ENCODE data around the gene HOXA3.

Gene HOXA3

DNA sequence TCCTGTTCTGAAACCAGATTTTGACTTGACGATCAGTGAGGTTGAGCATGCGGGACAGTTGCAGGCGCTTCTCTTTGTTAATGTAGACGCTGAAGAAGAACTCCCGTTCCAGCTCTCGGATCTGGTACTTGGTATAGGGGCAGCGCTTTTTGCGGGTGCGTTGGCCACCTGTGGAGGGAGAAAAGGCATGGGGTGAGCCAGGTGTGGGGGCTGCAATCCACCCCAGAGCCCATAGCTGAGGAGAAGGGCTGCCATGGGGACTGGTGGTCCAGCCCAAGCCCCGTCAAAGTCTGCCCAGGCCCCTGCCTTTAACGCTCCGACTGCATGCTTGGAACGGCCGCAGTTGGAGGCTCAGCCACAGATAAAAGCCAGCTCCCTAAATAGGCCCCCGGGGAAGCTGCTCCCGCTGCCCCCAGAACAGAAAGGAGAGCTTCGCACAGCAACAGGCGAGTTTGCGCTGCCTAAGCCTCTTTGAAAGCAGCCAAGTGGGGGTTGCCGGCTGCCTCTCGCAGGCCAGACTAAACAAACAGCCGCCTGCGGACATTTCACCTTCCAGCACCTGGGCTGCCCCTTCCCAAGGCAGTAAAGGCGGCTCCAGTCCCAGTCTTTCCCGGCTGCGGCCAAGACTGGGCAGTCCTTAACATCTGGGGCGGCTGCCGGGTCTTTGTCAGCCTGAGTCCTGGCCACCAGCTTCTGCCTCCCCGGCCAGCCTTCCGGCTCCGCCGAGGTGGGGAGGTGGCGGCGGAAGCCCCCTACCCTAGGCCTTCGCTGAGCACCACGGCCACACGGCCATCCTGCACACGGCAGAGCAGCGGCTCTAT lies 30.7 kb upstream of the HOXA3 start:
- H3K27ac ChIP-seq = peak overlapping the region; percentile 79
- TF ChIP-seq, protein P1, sequence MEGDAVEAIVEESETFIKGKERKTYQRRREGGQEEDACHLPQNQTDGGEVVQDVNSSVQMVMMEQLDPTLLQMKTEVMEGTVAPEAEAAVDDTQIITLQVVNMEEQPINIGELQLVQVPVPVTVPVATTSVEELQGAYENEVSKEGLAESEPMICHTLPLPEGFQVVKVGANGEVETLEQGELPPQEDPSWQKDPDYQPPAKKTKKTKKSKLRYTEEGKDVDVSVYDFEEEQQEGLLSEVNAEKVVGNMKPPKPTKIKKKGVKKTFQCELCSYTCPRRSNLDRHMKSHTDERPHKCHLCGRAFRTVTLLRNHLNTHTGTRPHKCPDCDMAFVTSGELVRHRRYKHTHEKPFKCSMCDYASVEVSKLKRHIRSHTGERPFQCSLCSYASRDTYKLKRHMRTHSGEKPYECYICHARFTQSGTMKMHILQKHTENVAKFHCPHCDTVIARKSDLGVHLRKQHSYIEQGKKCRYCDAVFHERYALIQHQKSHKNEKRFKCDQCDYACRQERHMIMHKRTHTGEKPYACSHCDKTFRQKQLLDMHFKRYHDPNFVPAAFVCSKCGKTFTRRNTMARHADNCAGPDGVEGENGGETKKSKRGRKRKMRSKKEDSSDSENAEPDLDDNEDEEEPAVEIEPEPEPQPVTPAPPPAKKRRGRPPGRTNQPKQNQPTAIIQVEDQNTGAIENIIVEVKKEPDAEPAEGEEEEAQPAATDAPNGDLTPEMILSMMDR (conservative IDR thresholded peaks at IDR 0.05) = no peak
- no peak for TF ChIP-seq ZFX (IDR thresholded peaks at IDR 0.05)

DNA sequence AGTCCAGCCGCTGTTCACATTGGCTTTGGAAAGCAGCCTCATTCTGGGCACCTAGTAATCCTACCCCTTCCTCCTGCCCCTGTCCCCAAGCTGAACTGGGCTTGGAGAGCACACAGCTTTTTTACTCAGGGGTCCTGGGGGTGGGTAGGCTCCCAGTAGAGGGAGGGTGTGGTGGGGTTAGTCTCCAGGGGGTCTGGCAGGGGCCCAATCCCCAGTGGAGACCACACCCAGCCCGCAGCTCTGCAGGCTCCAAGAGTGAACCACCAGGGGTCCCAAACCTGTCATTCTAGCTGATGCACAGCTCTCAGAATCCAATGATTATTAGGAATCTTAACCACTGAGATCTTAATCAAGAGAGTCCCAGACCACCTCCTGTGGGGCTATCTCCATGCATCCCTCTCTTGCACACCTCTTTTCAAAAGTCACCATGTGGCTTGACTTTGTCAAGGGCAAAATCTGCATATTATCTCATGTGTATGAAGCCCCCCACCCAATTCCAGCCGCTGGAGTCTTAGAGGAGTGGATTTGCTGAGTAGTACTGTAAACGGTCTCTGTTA lies 30.0 kb upstream of the HOXA3 start:
- no peak overlapping the region for H3K27ac ChIP-seq
- TF ChIP-seq ZFX (IDR thresholded peaks at IDR 0.05) = no peak
- TF ChIP-seq, protein P1 (conservative IDR thresholded peaks at IDR 0.05) = no peak

DNA sequence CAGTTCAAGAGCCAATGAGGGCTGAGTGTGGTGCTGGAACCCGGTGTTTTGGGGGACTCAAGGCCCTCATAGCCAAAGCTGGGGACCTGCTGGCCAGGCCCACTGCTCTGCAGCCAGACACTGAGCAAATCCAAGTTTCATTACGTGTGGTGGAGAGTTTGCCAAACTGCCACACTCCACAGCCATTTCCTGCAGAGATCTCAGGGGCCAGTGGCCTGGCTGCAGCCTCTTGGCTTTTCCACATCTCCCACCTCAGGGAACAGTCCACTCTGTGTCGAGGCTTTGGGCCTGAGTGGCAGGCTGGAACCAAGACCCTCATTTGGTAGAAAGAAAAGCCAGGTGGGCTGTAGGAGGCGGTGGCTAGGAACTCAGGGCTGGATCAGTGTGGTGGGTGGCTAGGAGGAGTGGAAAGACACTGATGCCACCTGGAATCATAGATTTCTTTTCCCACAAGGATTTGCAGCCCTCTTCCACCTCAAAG lies 29.5 kb upstream of the HOXA3 start:
- H3K27ac ChIP-seq = no peak overlapping the region
- TF ChIP-seq, protein P1 (conservative IDR thresholded peaks at IDR 0.05) = no peak

DNA sequence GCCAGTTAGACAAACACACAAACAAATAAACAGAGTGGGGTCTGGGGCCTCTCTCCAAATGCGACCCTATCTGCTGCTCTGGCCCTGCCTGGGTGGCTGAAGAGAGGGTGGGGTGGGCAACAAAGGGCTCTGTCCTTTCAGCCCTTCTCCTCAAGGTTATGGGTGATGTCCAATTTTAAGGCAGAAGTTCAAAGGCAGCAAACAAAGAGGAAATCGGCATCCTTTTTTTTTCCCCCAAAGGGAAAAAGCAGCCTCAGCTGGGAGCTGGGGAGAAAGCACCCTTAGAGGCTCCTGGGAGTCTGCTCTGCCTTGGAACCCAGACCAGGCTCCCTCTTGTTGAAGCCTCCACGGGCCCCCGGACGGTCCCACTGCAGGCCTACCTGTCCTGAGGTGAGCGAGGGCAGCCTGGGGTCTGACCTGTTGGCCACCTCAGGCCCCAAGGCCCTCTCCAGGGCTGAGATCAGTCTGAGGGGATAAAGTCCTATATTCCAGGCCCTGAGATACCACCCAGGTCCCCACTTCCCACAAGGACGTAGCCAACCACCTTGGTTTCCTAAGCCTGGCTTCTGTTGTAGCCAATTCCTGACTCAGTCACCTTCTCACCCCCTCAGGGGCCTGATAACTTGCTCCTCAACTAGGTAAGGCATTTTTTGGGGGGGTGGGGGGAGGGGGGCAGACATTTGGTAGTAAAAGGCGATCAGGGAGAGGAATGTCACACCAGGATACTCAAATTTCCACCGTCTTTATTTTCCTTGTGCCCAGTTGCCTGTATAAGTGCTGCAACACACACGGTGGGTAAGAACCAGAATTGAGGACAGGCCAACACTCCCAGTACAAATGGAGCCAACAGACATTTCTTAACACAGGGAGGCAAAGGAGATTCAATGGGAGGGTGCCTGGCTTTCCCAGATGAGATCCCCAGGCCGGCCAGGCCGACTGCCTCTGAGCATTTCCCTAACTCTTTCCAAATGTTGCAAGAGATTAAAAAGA lies 28.3 kb upstream of the HOXA3 start:
- TF ChIP-seq, protein P1 (conservative IDR thresholded peaks at IDR 0.05) = no peak
- no peak for TF ChIP-seq ZFX (IDR thresholded peaks at IDR 0.05)

DNA sequence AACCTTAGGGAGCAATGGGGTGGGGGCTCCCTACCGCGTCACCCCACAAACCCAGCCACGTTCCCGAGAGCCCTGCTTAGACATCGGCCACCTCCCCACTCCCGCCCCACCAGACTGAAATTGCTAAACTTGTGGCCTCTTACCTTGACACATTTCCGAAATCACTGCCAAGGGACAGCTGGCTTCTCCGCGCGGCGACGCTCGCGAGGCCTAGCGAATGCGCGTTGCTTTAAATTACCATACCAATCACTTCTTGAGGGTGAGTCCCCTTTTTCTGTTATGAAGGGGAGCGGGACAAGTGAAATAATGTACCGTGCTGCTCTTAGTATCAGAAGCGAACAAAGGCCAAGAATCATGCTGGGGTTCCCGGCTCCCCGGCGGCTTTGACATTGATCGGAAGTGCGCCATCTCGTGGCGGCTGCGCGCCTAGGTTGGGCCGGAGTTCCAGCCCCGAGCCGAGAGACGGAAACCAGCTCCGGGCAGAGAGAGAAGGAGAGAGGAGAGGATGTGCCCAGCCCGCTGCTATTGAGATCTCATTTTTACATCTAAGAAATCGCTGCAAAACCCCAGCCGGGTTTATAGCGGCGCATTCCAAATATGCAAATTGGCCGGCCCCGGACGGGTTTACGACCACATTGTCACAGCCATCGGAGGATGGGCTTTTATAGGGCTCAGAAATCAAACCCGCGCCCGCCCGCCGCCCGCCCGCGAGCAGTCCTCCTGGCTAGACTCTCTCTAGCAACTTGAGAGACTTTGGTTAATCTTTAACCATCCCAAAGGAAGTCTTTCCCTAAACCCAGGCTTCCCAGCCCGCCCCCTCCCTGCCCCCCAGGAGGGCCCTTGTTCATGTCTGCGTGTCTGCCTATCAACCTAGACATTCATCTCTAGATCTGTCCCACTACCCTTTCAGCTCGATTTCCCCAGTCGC lies 27.4 kb upstream of the HOXA3 start:
- no peak overlapping the region for H3K27ac ChIP-seq

More for the DNA sequence above, 28.3 kb upstream of the HOXA3 start:
- H3K27ac ChIP-seq = no peak overlapping the region

DNA sequence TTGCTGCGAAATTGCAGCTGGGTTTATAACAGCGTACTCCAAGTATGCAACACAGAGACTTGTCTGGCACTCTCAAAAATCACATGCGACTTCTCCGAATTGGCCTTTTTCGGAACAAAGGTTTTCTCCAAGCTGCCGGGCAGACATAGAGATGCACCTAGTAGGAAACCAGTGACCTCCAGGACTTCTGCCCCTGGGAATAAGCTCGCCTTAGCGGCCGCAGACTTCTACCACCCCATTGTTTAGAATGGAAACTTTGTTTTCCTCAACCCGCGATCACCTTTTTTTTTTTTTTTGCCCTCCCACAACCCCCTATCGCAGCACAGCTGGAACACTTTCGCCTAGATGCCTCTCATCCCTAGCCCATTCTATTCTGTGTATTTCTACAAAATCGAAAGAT lies 26.6 kb upstream of the HOXA3 start:
- no peak overlapping the region for H3K27ac ChIP-seq

More for the DNA sequence above, 27.4 kb upstream of the HOXA3 start:
- TF ChIP-seq ZFX (IDR thresholded peaks at IDR 0.05) = no peak
- TF ChIP-seq, protein P1 (conservative IDR thresholded peaks at IDR 0.05) = peak; percentile 96

More for the DNA sequence above, 26.6 kb upstream of the HOXA3 start:
- TF ChIP-seq ZFX (IDR thresholded peaks at IDR 0.05) = no peak
- TF ChIP-seq, protein P1 (conservative IDR thresholded peaks at IDR 0.05) = no peak
